ENCODE results near the gene HRH3. TPM values are rescaled to one million over a fixed set of nuclear protein-coding genes. Genes with fewer than 3 reads are reported as not detected.

HRH3 gene
- total RNA-seq, 1 experiment from 2014 or later, result not detected

DNA sequence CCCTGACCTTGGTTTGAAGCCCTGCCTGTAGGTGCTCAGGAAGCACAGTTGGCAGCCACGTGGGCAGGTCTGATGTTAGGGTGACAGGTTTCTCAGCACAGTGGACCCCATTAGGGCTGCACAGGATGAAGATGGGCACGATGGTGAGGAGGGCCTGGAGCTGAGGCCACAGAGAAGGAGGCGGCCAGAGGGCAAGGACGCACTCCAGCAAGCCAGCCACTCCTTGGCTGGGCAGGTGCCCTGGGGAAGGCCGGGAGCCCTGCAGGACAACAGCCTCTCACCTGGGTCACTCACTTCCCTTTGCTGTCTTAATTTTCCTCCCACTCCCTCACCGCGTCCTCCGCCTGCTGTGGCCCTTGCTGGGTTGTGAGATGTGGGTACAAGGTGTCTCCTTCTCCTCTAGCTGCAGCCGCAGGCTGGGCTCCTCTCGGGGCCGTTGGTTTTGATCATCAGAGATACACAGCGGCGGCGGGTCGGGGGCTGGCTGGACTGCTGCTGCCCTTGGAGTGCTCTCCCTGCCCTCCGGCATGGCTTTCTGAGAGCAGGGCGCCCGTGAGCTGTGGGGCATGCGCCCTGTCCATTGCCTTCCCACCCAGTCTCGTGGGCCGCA lies 23.9 kb upstream of the HRH3 start:
- no peak for DNase-seq
- no peak overlapping the region for H3K27ac Mint-ChIP-seq (ENCODE audit: unreplicated experiment)
- BruUV-seq (replicated peaks), result no TSS peak
- Histone ChIP-seq H3K27me3 (replicated peaks; ENCODE audit: control insufficient read depth, insufficient read depth, low read length) (no peaks in the 10 kb centered on the region), H3K36me3 (ENCODE audit: control insufficient read depth, insufficient read depth, low read length) (peaks cover 5% of the 10 kb centered on the region; the same call in 1 of the 2 replicates), H3K4me3 (ENCODE audit: low read depth, low read length) (no peak overlapping the region), H3K9me3 (no peaks in the 10 kb centered on the region), H3K4me1 (peaks cover 5% of the 10 kb centered on the region)
- no peak overlapping the region for H3K4me3 Mint-ChIP-seq (ENCODE audit: unreplicated experiment)
- ChIA-PET CTCF (interaction anchor here (0.6 to 1.1 kb wide), 3 partner anchors 46 to 328 kb away, joined by 3 to 10 read pairs (median 4); no protein-coding TSS in a partner anchor), POLR2A (no interaction called here)
- intact Hi-C loops (cut with micrococcal nuclease; ENCODE audit: unreplicated experiment), result no loop called here
- H3K27me3 Mint-ChIP-seq (ENCODE audit: insufficient read depth, unreplicated experiment), result no peaks in the 10 kb centered on the region
- H3K4me1 Mint-ChIP-seq (ENCODE audit: low read depth, unreplicated experiment), result no peaks in the 10 kb centered on the region
- peaks cover 78% of the 10 kb centered on the region for H3K36me3 Mint-ChIP-seq (ENCODE audit: insufficient read depth, unreplicated experiment)
- TF ChIP-seq, protein P1, sequence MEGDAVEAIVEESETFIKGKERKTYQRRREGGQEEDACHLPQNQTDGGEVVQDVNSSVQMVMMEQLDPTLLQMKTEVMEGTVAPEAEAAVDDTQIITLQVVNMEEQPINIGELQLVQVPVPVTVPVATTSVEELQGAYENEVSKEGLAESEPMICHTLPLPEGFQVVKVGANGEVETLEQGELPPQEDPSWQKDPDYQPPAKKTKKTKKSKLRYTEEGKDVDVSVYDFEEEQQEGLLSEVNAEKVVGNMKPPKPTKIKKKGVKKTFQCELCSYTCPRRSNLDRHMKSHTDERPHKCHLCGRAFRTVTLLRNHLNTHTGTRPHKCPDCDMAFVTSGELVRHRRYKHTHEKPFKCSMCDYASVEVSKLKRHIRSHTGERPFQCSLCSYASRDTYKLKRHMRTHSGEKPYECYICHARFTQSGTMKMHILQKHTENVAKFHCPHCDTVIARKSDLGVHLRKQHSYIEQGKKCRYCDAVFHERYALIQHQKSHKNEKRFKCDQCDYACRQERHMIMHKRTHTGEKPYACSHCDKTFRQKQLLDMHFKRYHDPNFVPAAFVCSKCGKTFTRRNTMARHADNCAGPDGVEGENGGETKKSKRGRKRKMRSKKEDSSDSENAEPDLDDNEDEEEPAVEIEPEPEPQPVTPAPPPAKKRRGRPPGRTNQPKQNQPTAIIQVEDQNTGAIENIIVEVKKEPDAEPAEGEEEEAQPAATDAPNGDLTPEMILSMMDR (IDR thresholded peaks at IDR 0.05; ENCODE audit: insufficient read depth in 1 of 2, low read depth in 1 of 2, low read length in 1 of 2, severe bottlenecking in 1 of 2, unreplicated experiment in 1 of 2), result no peak
- no peaks in the 10 kb centered on the region for H3K9me3 Mint-ChIP-seq (ENCODE audit: unreplicated experiment)

DNA sequence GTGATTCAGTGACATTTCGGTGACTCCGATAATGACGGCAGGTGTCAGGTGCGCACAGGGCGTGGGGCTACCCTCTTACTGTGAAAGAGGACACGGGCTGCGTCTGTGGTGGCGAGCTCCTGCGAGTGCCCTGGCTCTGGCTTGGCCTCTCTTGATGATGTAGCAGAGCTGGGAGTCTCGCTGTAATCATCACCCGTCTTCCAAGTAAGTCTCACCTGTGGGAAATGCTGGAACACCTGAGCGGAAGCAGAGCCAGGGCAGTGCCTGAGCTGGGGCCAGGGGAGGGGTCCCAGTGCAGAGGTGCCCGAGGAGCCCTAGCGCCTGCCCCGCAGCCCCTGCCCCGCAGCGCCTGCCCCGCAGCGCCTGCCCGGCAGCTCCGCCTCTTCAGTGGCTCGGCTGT lies 23.0 kb upstream of the HRH3 start:
- Mint-ChIP-seq H3K4me1 (ENCODE audit: low read depth, unreplicated experiment) (no peaks in the 10 kb centered on the region), H3K27ac (ENCODE audit: unreplicated experiment) (no peak overlapping the region), H3K36me3 (ENCODE audit: insufficient read depth, unreplicated experiment) (peaks cover 78% of the 10 kb centered on the region), H3K27me3 (ENCODE audit: insufficient read depth, unreplicated experiment) (no peaks in the 10 kb centered on the region), H3K9me3 (ENCODE audit: unreplicated experiment) (no peaks in the 10 kb centered on the region), H3K4me3 (ENCODE audit: unreplicated experiment) (no peak overlapping the region)
- CTCF ChIA-PET, result no interaction called here
- Histone ChIP-seq H3K4me1 (peaks cover 5% of the 10 kb centered on the region), H3K4me3 (ENCODE audit: low read depth, low read length) (no peak overlapping the region), H3K9me3 (no peaks in the 10 kb centered on the region), H3K36me3 (ENCODE audit: control insufficient read depth, insufficient read depth, low read length) (peaks cover 5% of the 10 kb centered on the region; the same call in 1 of the 2 replicates), H3K27me3 (replicated peaks; ENCODE audit: control insufficient read depth, insufficient read depth, low read length) (no peaks in the 10 kb centered on the region)
- no TSS peak for BruUV-seq (replicated peaks)
- no peak for DNase-seq
- TF ChIP-seq, protein P1 (IDR thresholded peaks at IDR 0.05; ENCODE audit: insufficient read depth in 1 of 2, low read depth in 1 of 2, low read length in 1 of 2, severe bottlenecking in 1 of 2, unreplicated experiment in 1 of 2), result no peak
- intact Hi-C loops (cut with micrococcal nuclease; ENCODE audit: unreplicated experiment), result no loop called here
- POLR2A ChIA-PET, result no interaction called here

DNA sequence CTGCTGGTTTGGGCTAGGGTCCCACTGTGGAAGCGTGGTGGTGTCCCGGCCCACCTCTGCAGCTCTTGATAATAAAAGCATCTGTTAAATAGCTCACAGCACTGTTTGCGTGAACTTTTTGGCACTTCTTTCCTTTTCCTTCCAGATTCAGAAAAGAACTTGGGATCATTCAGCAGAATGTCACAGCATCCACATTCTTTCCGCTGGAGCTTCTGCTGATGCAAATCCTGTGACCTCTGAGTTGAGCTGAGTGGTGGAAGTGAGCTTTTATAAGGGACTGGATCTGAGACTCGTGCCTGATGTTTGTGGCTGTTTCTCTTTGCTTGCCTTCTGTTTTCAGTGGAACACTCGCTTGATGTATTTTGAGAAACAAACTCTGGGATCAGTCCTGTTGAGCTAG lies 22.1 kb upstream of the HRH3 start:
- Histone ChIP-seq H3K4me3 (ENCODE audit: low read depth, low read length) (no peak overlapping the region), H3K36me3 (ENCODE audit: control insufficient read depth, insufficient read depth, low read length) (peaks cover 5% of the 10 kb centered on the region; the same call in 1 of the 2 replicates), H3K4me1 (peaks cover 11% of the 10 kb centered on the region), H3K9me3 (no peaks in the 10 kb centered on the region), H3K27me3 (replicated peaks; ENCODE audit: control insufficient read depth, insufficient read depth, low read length) (no peaks in the 10 kb centered on the region)
- TF ChIP-seq, protein P1 (IDR thresholded peaks at IDR 0.05; ENCODE audit: insufficient read depth in 1 of 2, low read depth in 1 of 2, low read length in 1 of 2, severe bottlenecking in 1 of 2, unreplicated experiment in 1 of 2), result no peak
- Mint-ChIP-seq H3K36me3 (ENCODE audit: insufficient read depth, unreplicated experiment) (peaks cover 81% of the 10 kb centered on the region), H3K27me3 (ENCODE audit: insufficient read depth, unreplicated experiment) (no peaks in the 10 kb centered on the region), H3K4me1 (ENCODE audit: low read depth, unreplicated experiment) (peaks cover 7% of the 10 kb centered on the region), H3K27ac (ENCODE audit: unreplicated experiment) (no peak overlapping the region), H3K9me3 (ENCODE audit: unreplicated experiment) (no peaks in the 10 kb centered on the region), H3K4me3 (ENCODE audit: unreplicated experiment) (no peak overlapping the region)
- POLR2A ChIA-PET, result no interaction called here
- CTCF ChIA-PET, result no interaction called here
- no peak for DNase-seq
- no TSS peak for BruUV-seq (replicated peaks)
- intact Hi-C loops (cut with micrococcal nuclease; ENCODE audit: unreplicated experiment), result no loop called here

Data from Caco-2 (cell line).